Testis (tissue), 3 donors: Measurements from ENCODE around the gene MAOB. TPM values are rescaled to one million over a fixed set of nuclear protein-coding genes. Genes with fewer than 3 reads are reported as not detected.

Experiments
- DNase-seq: peaks from one replicate; pipeline ENCODE4 v3.0.0-alpha.2; 2019
- H3K27ac ChIP-seq, 2 donors: fragments of 200-600 bp; sonication (generic); one replicate each; pipeline ENCODE4 v1.5.1; 2019
- H3K27me3 ChIP-seq: fragments of 200-600 bp; sonication (generic); one replicate; pipeline ENCODE4 v1.5.1; 2019
- H3K36me3 ChIP-seq: fragments of 200-600 bp; sonication (generic); one replicate; pipeline ENCODE4 v1.5.1; 2017; ENCODE audit warnings: low read depth; ENCODE audit errors: missing control alignments
- H3K4me1 ChIP-seq: fragments of 200-600 bp; sonication (generic); one replicate; pipeline ENCODE4 v1.5.1; 2019
- H3K4me3 ChIP-seq, 2 donors: fragments of 200-600 bp; sonication (generic); one replicate each; pipeline ENCODE4 v1.5.1; 2017 to 2019
- H3K9me3 ChIP-seq: fragments of 200-600 bp; sonication (generic); one replicate; pipeline ENCODE4 v1.5.1; 2017
- CTCF ChIP-seq, 3 experiments: fragments of 450-650 bp in 2 of 3; fragments of 200-600 bp in 1 of 3; sonication (generic) in 1 of 3; IDR thresholded peaks; one replicate each; pipeline ENCODE4 v1.5.1; 2016 to 2019; ENCODE audit warnings: antibody characterized with exemption in 3 of 3, mild to moderate bottlenecking in 2 of 3, moderate library complexity in 1 of 3
- POLR2A ChIP-seq: fragments of 450-650 bp; IDR thresholded peaks from one replicate; pipeline ENCODE4 v1.6.1; 2017; ENCODE audit warnings: antibody characterized with exemption, mild to moderate bottlenecking, moderate library complexity
- WGBS, 2 donors: methylation state at CpG; one replicate each; pipeline ENCODE4 v1.1.5; 2018; 5-methylcytosine and 5-hydroxymethylcytosine counted together
- intact Hi-C: fragments of 100-400 bp; cut with DNase I; formaldehyde crosslinking; loops from one replicate; pipeline ENCODE4 v1.15.1; 2023; ENCODE audit warnings: low total_unique reads
- polyA plus RNA-seq: library from polyadenylated mRNA; stranded (reverse); fragments of 350-450 nt; fragmentation: Illumina TruSeq; extraction: RNeasy Lipid Tissue Mini Kit (QIAGEN cat#74804); gene quantifications from one replicate; pipeline ENCODE4 v1.2.3, GENCODE V29; 2014; ENCODE audit warnings: low read depth, low replicate concordance; ENCODE audit not compliant: insufficient read depth
- total RNA-seq, 2 donors: library from RNA; depleted of rRNA; stranded (reverse); fragments of >200 nt; gene quantifications; one replicate each; pipeline ENCODE4 v1.2.3, GENCODE V29; 2016

MAOB gene
- total and polyA plus RNA-seq, 3 donors from 2014 or later, result 9.2 to 32.8 (median 12.8) TPM

DNA sequence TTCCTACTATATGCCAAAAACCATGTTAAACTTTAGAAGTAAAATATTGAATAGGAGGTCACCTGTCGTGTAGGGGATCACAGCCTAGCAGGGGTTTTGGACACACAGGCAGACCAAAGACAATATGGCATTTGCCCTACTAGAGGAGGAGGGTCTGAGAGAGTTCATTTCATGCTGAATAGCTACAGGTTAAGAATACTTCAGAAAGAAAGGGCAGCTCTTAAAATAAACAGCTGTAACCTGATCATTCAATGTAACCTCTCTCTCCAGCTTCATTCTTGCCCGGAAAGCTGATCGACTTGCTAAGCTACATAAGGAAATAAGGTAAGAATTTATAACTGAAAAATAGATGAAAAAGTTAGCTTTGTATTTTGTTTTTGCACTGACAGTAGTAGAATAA is 146.3 kb downstream of the MAOB start:
- no peaks in the 10 kb centered on the region for H3K4me1 ChIP-seq
- no peak for TF ChIP-seq CTCF (IDR thresholded peaks at IDR 0.05)
- no peak for TF ChIP-seq POLR2A
- intact Hi-C loops, result no loop called here
- no peaks in the 10 kb centered on the region for H3K27me3 ChIP-seq
- 59 to 72% methylated on average over 3 of the region's 3 CpGs for WGBS, 2 donors
- no peaks in the 10 kb centered on the region for H3K9me3 ChIP-seq
- DNase-seq, result no peak
- H3K4me3 ChIP-seq, result no peak overlapping the region
- no peak overlapping the region for H3K27ac ChIP-seq
- no peaks in the 10 kb centered on the region for H3K36me3 ChIP-seq

- intact Hi-C loops, result no loop called here
- Histone ChIP-seq H3K27ac (no peak overlapping the region), H3K4me3 (no peak overlapping the region), H3K9me3 (no peaks in the 10 kb centered on the region), H3K4me1 (no peaks in the 10 kb centered on the region), H3K36me3 (no peaks in the 10 kb centered on the region), H3K27me3 (no peaks in the 10 kb centered on the region)
- 71 to 89% methylated on average over 5 to 6 of the region's 6 CpGs for WGBS, 2 donors
- TF ChIP-seq POLR2A, result no peak
- TF ChIP-seq CTCF (IDR thresholded peaks at IDR 0.05), result no peak
- no peak for DNase-seq
Observed at GRCh38 chrX:43735534-43735933, 146.7 kb downstream of the MAOB start.

DNA sequence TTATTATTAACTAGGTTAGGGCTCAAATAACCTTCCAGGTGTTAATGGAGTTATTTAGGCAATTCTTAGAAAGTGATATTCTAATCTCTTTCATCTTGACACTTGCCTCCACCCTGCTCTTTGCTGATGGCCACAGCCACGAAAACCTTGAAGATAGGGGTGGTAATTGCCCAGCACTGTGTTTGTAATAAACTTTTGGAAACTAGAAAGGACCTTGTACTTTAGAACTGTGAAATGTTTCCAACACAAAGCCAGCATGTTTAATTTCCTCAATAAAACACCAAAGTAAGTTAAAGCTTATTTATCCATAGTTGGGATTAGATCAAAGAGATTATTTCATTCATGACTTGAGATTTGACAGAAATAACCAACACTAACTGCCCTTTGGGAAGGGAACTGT is 147.8 kb downstream of the MAOB start:
- H3K36me3 ChIP-seq, result no peaks in the 10 kb centered on the region

DNA sequence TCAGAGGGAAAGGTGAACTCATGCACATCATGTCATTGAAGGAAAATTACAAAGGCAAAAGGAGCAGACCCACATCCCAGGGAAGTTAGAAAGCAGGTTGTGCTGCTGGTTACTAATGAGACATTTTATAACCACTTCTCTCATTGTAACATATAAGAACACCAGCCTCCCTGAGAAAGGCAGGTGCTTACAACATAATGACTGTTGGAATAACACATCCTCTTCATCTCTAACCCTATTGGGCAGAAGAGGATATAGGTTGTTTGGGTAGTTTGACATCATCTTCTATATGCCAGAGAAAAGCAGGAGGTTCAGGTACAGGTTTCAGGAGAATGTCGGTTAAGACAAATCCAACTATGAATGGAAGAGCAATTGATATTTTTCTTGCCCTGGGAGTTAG is 148.6 kb downstream of the MAOB start:
- no peak overlapping the region for H3K4me3 ChIP-seq
- intact Hi-C loops, result no loop called here
- H3K27me3 ChIP-seq, result no peaks in the 10 kb centered on the region
- WGBS, 2 donors, result 94 to 100% methylated on average over 1 of the region's 1 CpG
- DNase-seq, result no peak
- no peaks in the 10 kb centered on the region for H3K4me1 ChIP-seq
- H3K9me3 ChIP-seq, result no peaks in the 10 kb centered on the region
- no peaks in the 10 kb centered on the region for H3K36me3 ChIP-seq
- no peak overlapping the region for H3K27ac ChIP-seq
- TF ChIP-seq CTCF (IDR thresholded peaks at IDR 0.05) (no peak), POLR2A (no peak)

More for the DNA sequence above, 147.8 kb downstream of the MAOB start:
- H3K27ac ChIP-seq, result no peak overlapping the region
- no peak for TF ChIP-seq CTCF (IDR thresholded peaks at IDR 0.05)
- no peak for TF ChIP-seq POLR2A
- no peak overlapping the region for H3K4me3 ChIP-seq
- H3K9me3 ChIP-seq, result no peaks in the 10 kb centered on the region
- intact Hi-C loops, result no loop called here
- H3K27me3 ChIP-seq, result no peaks in the 10 kb centered on the region
- no peaks in the 10 kb centered on the region for H3K4me1 ChIP-seq
- no peak for DNase-seq
- 53 to 69% methylated on average over 1 of the region's 1 CpG for WGBS, 2 donors

DNA sequence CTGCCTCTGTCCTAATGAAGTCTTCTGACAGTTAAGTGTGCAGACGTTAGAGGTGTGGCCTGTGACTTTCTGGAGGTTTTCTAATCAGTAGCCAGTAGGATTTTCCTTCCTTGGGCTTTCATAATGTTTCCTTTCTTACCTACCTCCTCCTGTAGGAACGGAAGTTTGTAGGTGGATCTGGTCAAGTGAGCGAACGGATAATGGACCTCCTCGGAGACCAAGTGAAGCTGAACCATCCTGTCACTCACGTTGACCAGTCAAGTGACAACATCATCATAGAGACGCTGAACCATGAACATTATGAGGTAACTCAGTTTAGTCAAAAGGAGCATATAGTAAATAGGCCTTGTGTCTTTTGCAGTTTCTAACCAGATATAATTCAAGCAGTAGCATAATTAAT is 151.2 kb downstream of the MAOB start:
- 90 to 93% methylated on average over 2 to 7 of the region's 7 CpGs for WGBS, 2 donors
- TF ChIP-seq POLR2A (no peak), CTCF (IDR thresholded peaks at IDR 0.05) (no peak)
- no peak for DNase-seq
- Histone ChIP-seq H3K4me1 (no peaks in the 10 kb centered on the region), H3K27me3 (no peaks in the 10 kb centered on the region), H3K9me3 (no peaks in the 10 kb centered on the region), H3K27ac (no peak overlapping the region), H3K4me3 (no peak overlapping the region), H3K36me3 (no peaks in the 10 kb centered on the region)
- intact Hi-C loops, result no loop called here
